Adrenal gland (tissue), 12 donors: ENCODE results near the gene TOX4. TPM values are rescaled to one million over a fixed set of nuclear protein-coding genes. Genes with fewer than 3 reads are reported as not detected.

Experiments
- DNase-seq, 7 donors: peaks; one replicate each; pipeline ENCODE4 v3.0.0-alpha.2; 2019 to 2020
- H3K27ac ChIP-seq, 5 donors: fragments of 200-600 bp; sonication (generic) in 4 of 5; 1 replicate in 3 of 5; 2 replicates in 2 of 5; pipeline versions ENCODE4 v1.5.1 to v1.8.0; 2016 to 2020; ENCODE audit warnings: mild to moderate bottlenecking in 1 of 5
- H3K27me3 ChIP-seq: fragments of 200-600 bp; 2 replicates; pipeline ENCODE4 v1.8.0; 2021
- H3K36me3 ChIP-seq, 2 donors: fragments of 200-600 bp; replicated peaks in 1 of 2; 1 replicate in 1 of 2; 2 replicates in 1 of 2; pipeline versions ENCODE4 v1.5.1 to v1.8.0; 2018 to 2022
- H3K4me1 ChIP-seq, 2 donors: fragments of 200-600 bp; replicated peaks in 1 of 2; 1 replicate in 1 of 2; 2 replicates in 1 of 2; pipeline versions ENCODE4 v1.5.1 to v1.8.0; 2018 to 2021
- H3K4me3 ChIP-seq, 4 donors: fragments of 200-600 bp; sonication (generic) in 3 of 4; one replicate each; pipeline ENCODE4 v1.5.1; 2016 to 2018
- H3K9me3 ChIP-seq, 3 donors: fragments of 200-600 bp; sonication (generic) in 1 of 3; replicated peaks in 1 of 3; 1 replicate in 2 of 3; 2 replicates in 1 of 3; pipeline versions ENCODE4 v1.5.1 to v1.8.0; 2016 to 2021
- CTCF ChIP-seq, 6 experiments: fragments of 450-650 bp in 4 of 6; fragments of 200-600 bp in 2 of 6; sonication (generic) in 1 of 6; IDR thresholded peaks; 1 replicate in 5 of 6; 2 replicates in 1 of 6; pipeline versions ENCODE4 v1.5.1 to v1.8.0; 2016 to 2021; ENCODE audit warnings: antibody characterized with exemption in 6 of 6, mild to moderate bottlenecking in 2 of 6, moderate library complexity in 1 of 6
- POLR2A ChIP-seq, 2 donors: fragments of 450-650 bp; IDR thresholded peaks; one replicate each; pipeline ENCODE4 v1.6.1; 2017; ENCODE audit warnings: antibody characterized with exemption in 2 of 2, mild to moderate bottlenecking in 2 of 2, moderate library complexity in 1 of 2
- WGBS, 4 donors: extraction: QIAGEN DNeasy Blood & Tissue Kit in 2 of 4; methylation state at CpG; one replicate each; pipeline versions ENCODE4 v1.1.5 to v1.1.7; 2013 to 2017; 5-methylcytosine and 5-hydroxymethylcytosine counted together
- intact Hi-C, 2 donors: fragments of 100-400 bp; cut with DNase I; formaldehyde crosslinking; loops; one replicate each; pipeline versions ENCODE4 v1.14.1 to v1.15.0; 2022 to 2023
- polyA plus RNA-seq, 3 donors: library from polyadenylated mRNA; stranded (reverse); fragments of 200-250 nt in 2 of 3; fragments of 350-450 nt in 1 of 3; fragmentation: Illumina TruSeq in 1 of 3; extraction: RNeasy Lipid Tissue Mini Kit (QIAGEN cat#74804) in 1 of 3; gene quantifications; one replicate each; pipeline ENCODE4 v1.2.3, GENCODE V29; 2013 to 2014
- total RNA-seq, 9 donors: library from RNA; depleted of rRNA in 4 of 9; stranded (reverse); fragments of >200 nt in 4 of 9; fragments of 120-200 nt in 1 of 9; fragmentation: NEBNext Ultra II Directional in 1 of 9; extraction: Animal tissue kit (Norgen Biotek cat#: 25700) in 1 of 9; gene quantifications; one replicate each; pipeline versions ENCODE4 v1.1.0 to v1.2.4, GENCODE V29; 2013 to 2023
- donor health status: healthy with polysubstance abuse.
- donor health status: Bipolar disorder and iron deficiency.
- donor health status: DM: yes; HTN: yes; CAD: no.
- donor health status: DM: no; HTN: no; CAD: no.
- donor health status: DM: no; HTN: no; CAD: no.
- donor health status: DM: yes; HTN: yes; CAD: no.

Gene TOX4
- total and polyA plus RNA-seq, 12 donors: 15.5 to 91.5 (median 42.9) TPM

GRCh38 chr14:21528381-21529348 is 51.7 kb downstream of the TOX4 start:
- TF ChIP-seq CTCF (IDR thresholded peaks at IDR 0.05): no peak
- TF ChIP-seq POLR2A (IDR thresholded peaks at IDR 0.05): no peak
- Histone ChIP-seq H3K4me1 (peaks cover 0 to 8% of the 10 kb centered on the region in 2 donors), H3K27me3 (no peaks in the 10 kb centered on the region), H3K36me3 (no peaks in the 10 kb centered on the region), H3K4me3 (no peak overlapping the region), H3K27ac (no peak overlapping the region), H3K9me3 (no peaks in the 10 kb centered on the region)
- no peak for DNase-seq
- intact Hi-C loops: no loop called here
- 71 to 78% (median 75%) methylated on average over 4 of the region's 4 CpGs for WGBS, 4 donors

GRCh38 chr14:21529515-21529914 is 52.5 kb downstream of the TOX4 start:
- H3K36me3 ChIP-seq: no peaks in the 10 kb centered on the region
- DNase-seq: no peak
- H3K27ac ChIP-seq: no peak overlapping the region
- H3K4me3 ChIP-seq: no peak overlapping the region
- H3K27me3 ChIP-seq: no peaks in the 10 kb centered on the region
- no peaks in the 10 kb centered on the region for H3K9me3 ChIP-seq
- H3K4me1 ChIP-seq: peaks cover 0 to 8% of the 10 kb centered on the region in 2 donors
- 83 to 100% (median 89%) methylated on average over 1 of the region's 1 CpG for WGBS, 4 donors
- intact Hi-C loops: no loop called here
- TF ChIP-seq CTCF (IDR thresholded peaks at IDR 0.05) (no peak), POLR2A (IDR thresholded peaks at IDR 0.05) (no peak)

- H3K27ac ChIP-seq: no peak overlapping the region
- TF ChIP-seq CTCF (IDR thresholded peaks at IDR 0.05): no peak
- TF ChIP-seq POLR2A (IDR thresholded peaks at IDR 0.05): no peak
- peaks cover 7 to 9% of the 10 kb centered on the region in 2 donors for H3K4me1 ChIP-seq
- peaks cover 21% of the 10 kb centered on the region for H3K27me3 ChIP-seq
- H3K9me3 ChIP-seq: no peaks in the 10 kb centered on the region
- DNase-seq: no peak
- no peak overlapping the region for H3K4me3 ChIP-seq
- intact Hi-C loops: no loop called here
- H3K36me3 ChIP-seq: no peaks in the 10 kb centered on the region
Measured at GRCh38 chr14:21533294-21533693, 56.3 kb downstream of the TOX4 start.

- Histone ChIP-seq H3K4me1 (peaks cover 7 to 9% of the 10 kb centered on the region in 2 donors), H3K9me3 (no peaks in the 10 kb centered on the region), H3K27me3 (peaks cover 21% of the 10 kb centered on the region), H3K36me3 (no peaks in the 10 kb centered on the region), H3K27ac (no peak overlapping the region), H3K4me3 (no peak overlapping the region)
- WGBS, 4 donors: 78 to 83% (median 80%) methylated on average over 4 of the region's 4 CpGs
- DNase-seq: no peak
- TF ChIP-seq POLR2A (IDR thresholded peaks at IDR 0.05) (no peak), CTCF (IDR thresholded peaks at IDR 0.05) (no peak)
- intact Hi-C loops: no loop called here
Measured at GRCh38 chr14:21534576-21534975, 57.6 kb downstream of the TOX4 start.
